GM23338 (cell line): Measurements from ENCODE around the gene HCN2. TPM values are rescaled to one million over a fixed set of nuclear protein-coding genes. Genes with fewer than 3 reads are reported as not detected.

Experiments used
- ATAC-seq: fragments of 200-7000 bp; cut with Tn5 transposase; 3 replicates; pipeline ENCODE4 v1.9.1; 2020
- DNase-seq: peaks from one replicate; pipeline ENCODE4 v3.0.0-alpha.2; 2015; ENCODE audit warnings: low spot score
- H2AFZ ChIP-seq: fragments of 200-600 bp; sonication (generic); 2 replicates; pipeline ENCODE4 v1.8.0; 2016; ENCODE audit warnings: antibody characterized with exemption, mild to moderate bottlenecking, moderate library complexity
- H3F3A ChIP-seq: fragments of 200-600 bp; sonication (generic); replicated peaks from 2 replicates; pipeline ENCODE4 v1.8.0; 2017; ENCODE audit warnings: antibody characterized with exemption, mixed run types, low read depth
- H3K27ac ChIP-seq: fragments of 200-600 bp; sonication (generic); 2 replicates; pipeline ENCODE4 v1.6.1; 2016; ENCODE audit warnings: low read depth
- H3K27me3 ChIP-seq: fragments of 200-600 bp; sonication (generic); 2 replicates; pipeline ENCODE4 v1.8.0; 2016; ENCODE audit warnings: mild to moderate bottlenecking, mixed run types, moderate library complexity; ENCODE audit not compliant: insufficient read depth
- H3K36me3 ChIP-seq: fragments of 200-600 bp; sonication (generic); 2 replicates; pipeline ENCODE4 v1.8.0; 2016; ENCODE audit warnings: mild to moderate bottlenecking; ENCODE audit not compliant: insufficient read depth
- H3K4me1 ChIP-seq: fragments of 200-600 bp; sonication (generic); 2 replicates; pipeline ENCODE4 v1.8.0; 2016; ENCODE audit warnings: mild to moderate bottlenecking, moderate library complexity; ENCODE audit not compliant: insufficient read depth
- H3K4me2 ChIP-seq: fragments of 200-600 bp; sonication (generic); 2 replicates; pipeline ENCODE4 v1.7.1; 2017; ENCODE audit warnings: mixed run types
- H3K4me3 ChIP-seq: fragments of 200-600 bp; sonication (generic); 2 replicates; pipeline ENCODE4 v1.6.1; 2016; ENCODE audit warnings: mixed run types
- H3K79me2 ChIP-seq: fragments of 200-600 bp; sonication (generic); replicated peaks from 2 replicates; pipeline ENCODE4 v1.8.0; 2017; ENCODE audit warnings: mild to moderate bottlenecking; ENCODE audit not compliant: insufficient read depth
- H3K9me2 ChIP-seq: fragments of 200-600 bp; sonication (generic); 2 replicates; pipeline ENCODE4 v1.8.0; 2017; ENCODE audit not compliant: insufficient read depth
- H4K20me1 ChIP-seq: fragments of 200-600 bp; sonication (generic); replicated peaks from 2 replicates; pipeline ENCODE4 v1.8.0; 2017; ENCODE audit warnings: mild to moderate bottlenecking; ENCODE audit not compliant: insufficient read depth
- H3K27ac Mint-ChIP-seq: 2 replicates; pipeline ENCODE4 v1.8.0; 2020; ENCODE audit warnings: inconsistent platforms, mild to moderate bottlenecking, moderate library complexity, mixed read lengths
- H3K27me3 Mint-ChIP-seq: 3 replicates; pipeline ENCODE4 v1.8.0; 2022; ENCODE audit warnings: low read depth, mild to moderate bottlenecking, moderate library complexity, mixed read lengths, inconsistent platforms; ENCODE audit not compliant: insufficient read depth, poor library complexity
- H3K36me3 Mint-ChIP-seq: 3 replicates; pipeline ENCODE4 v1.8.0; 2021; ENCODE audit warnings: low read depth, mild to moderate bottlenecking, inconsistent platforms, moderate library complexity, mixed read lengths
- H3K4me1 Mint-ChIP-seq: 3 replicates; pipeline ENCODE4 v1.8.0; 2020; ENCODE audit warnings: mild to moderate bottlenecking, inconsistent platforms, mixed read lengths
- H3K4me3 Mint-ChIP-seq: 3 replicates; pipeline ENCODE4 v1.8.0; 2021; ENCODE audit warnings: moderate library complexity, mild to moderate bottlenecking, inconsistent platforms, mixed read lengths
- H3K9me3 Mint-ChIP-seq: 3 replicates; pipeline ENCODE4 v1.8.0; 2020; ENCODE audit warnings: moderate library complexity, mild to moderate bottlenecking, inconsistent platforms, mixed read lengths
- CREB1 ChIP-seq: fragments of 250-450 bp; sonication (Bioruptor Pico); IDR thresholded peaks from 2 replicates; pipeline ENCODE4 v1.5.0; 2020; ENCODE audit warnings: low read depth, mild to moderate bottlenecking, moderate library complexity
- EZH2 ChIP-seq: fragments of 200-600 bp; sonication (generic); IDR thresholded peaks from one replicate; pipeline ENCODE4 v1.8.0; 2017; ENCODE audit warnings: antibody characterized with exemption, mild to moderate bottlenecking, low read depth; ENCODE audit not compliant: unreplicated experiment
- EZH2phosphoT487 ChIP-seq: fragments of 200-600 bp; sonication (generic); IDR thresholded peaks from one replicate; pipeline ENCODE4 v1.8.1; 2018; ENCODE audit warnings: antibody characterized with exemption; ENCODE audit not compliant: unreplicated experiment
- JUNB ChIP-seq: IDR thresholded peaks from one replicate; pipeline ENCODE4 v1.6.1; 2016; ENCODE audit warnings: antibody characterized with exemption; ENCODE audit not compliant: unreplicated experiment
- NANOG ChIP-seq: IDR thresholded peaks from 2 replicates; pipeline ENCODE4 v1.6.1; 2016; ENCODE audit warnings: antibody characterized with exemption, borderline replicate concordance
- POLR2AphosphoS5 ChIP-seq: IDR thresholded peaks from 2 replicates; pipeline ENCODE4 v1.6.1; 2016; ENCODE audit warnings: antibody characterized with exemption, low read depth
- STAT1 ChIP-seq: IDR thresholded peaks from one replicate; pipeline ENCODE4 v1.6.1; 2016; ENCODE audit warnings: antibody characterized with exemption; ENCODE audit not compliant: unreplicated experiment
- ZNF114 ChIP-seq: fragments of 250-450 bp; sonication (Bioruptor Pico); IDR thresholded peaks from 2 replicates; pipeline ENCODE4 v1.5.0; 2020; ENCODE audit warnings: mild to moderate bottlenecking, moderate library complexity
- ZNF331 ChIP-seq: fragments of 250-450 bp; sonication (Bioruptor Pico); IDR thresholded peaks from 2 replicates; pipeline ENCODE4 v1.5.0; 2020; ENCODE audit warnings: low read depth, mild to moderate bottlenecking, moderate library complexity
- polyA plus RNA-seq: library from polyadenylated mRNA; unstranded; fragments of >200 nt; fragmentation: Nextera tagmentation; extraction: Ambion mirVana; gene quantifications from 2 replicates; pipeline ENCODE4 v1.2.1, GENCODE V29; 2016
- total RNA-seq: library from RNA; depleted of rRNA; stranded (reverse); fragments of >200 nt; shearing (Covaris generic); gene quantifications from 2 replicates; pipeline ENCODE4 v1.2.3, GENCODE V29; 2014
- TF ChIP-seq, protein P1 (sequence below): IDR thresholded peaks from one replicate; pipeline ENCODE4 v1.6.1; 2018; ENCODE audit warnings: antibody characterized with exemption; ENCODE audit not compliant: unreplicated experiment
- TF ChIP-seq, protein P2 (sequence below), 2 experiments: fragments of 200-600 bp in 1 of 2; sonication (generic) in 1 of 2; conservative IDR thresholded peaks; 2 replicates each; pipeline versions ENCODE4 v1.5.1 to v1.6.1; 2016 to 2017; ENCODE audit warnings: antibody characterized with exemption in 2 of 2, low read depth in 2 of 2, mild to moderate bottlenecking in 2 of 2, moderate library complexity in 1 of 2
- TF ChIP-seq, protein P3 (sequence below): fragments of 250-450 bp; sonication (Bioruptor Pico); IDR thresholded peaks from 2 replicates; pipeline ENCODE4 v1.5.0; 2020; ENCODE audit warnings: mild to moderate bottlenecking, moderate library complexity
- TF ChIP-seq, protein P4 (sequence below): IDR thresholded peaks from 2 replicates; pipeline ENCODE4 v1.6.1; 2016; ENCODE audit warnings: antibody characterized with exemption

Gene HCN2
- total and polyA plus RNA-seq, 2 experiments from 2014 or later, result 0.06 to 2.9 TPM

DNA sequence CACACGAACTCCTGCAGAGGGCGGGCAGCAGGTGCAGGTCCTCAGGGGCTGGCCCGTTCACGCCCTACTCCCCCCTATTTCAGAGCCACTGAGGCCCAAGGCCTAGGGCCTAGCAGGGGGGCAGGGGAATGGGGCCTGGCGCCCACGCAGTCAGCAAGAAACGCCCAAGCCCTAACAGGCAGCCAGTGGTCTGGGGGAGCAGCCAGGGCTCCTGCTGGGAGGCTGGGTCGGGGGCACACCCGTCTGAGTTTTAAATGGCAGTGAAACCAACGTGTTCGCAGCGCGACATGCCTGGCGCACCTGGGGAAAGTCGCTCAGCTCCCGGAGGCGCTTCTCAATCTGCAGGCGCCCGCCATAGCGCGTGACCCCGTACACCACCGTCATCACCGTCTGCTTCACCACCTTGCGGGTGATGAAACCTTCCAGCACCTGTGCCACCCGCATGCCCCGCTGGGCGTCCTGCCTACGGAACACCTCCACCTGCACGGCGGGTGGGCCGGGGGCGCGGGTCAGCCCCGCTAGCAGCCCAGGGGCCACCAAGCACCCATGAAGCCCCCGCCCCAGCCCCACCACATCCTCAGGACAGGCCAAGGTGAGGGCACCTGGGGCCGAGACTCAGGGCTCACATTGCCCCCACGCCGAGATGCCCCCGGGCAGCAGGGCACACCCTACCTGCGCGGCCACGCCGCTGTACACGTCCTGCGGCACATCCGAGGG is 29.8 kb downstream of the HCN2 start:
- no peak overlapping the region for H2AFZ ChIP-seq
- no peaks in the 10 kb centered on the region for H3K27me3 ChIP-seq
- TF ChIP-seq NANOG, result no peak
- no peak for TF ChIP-seq JUNB
- TF ChIP-seq, protein P1, sequence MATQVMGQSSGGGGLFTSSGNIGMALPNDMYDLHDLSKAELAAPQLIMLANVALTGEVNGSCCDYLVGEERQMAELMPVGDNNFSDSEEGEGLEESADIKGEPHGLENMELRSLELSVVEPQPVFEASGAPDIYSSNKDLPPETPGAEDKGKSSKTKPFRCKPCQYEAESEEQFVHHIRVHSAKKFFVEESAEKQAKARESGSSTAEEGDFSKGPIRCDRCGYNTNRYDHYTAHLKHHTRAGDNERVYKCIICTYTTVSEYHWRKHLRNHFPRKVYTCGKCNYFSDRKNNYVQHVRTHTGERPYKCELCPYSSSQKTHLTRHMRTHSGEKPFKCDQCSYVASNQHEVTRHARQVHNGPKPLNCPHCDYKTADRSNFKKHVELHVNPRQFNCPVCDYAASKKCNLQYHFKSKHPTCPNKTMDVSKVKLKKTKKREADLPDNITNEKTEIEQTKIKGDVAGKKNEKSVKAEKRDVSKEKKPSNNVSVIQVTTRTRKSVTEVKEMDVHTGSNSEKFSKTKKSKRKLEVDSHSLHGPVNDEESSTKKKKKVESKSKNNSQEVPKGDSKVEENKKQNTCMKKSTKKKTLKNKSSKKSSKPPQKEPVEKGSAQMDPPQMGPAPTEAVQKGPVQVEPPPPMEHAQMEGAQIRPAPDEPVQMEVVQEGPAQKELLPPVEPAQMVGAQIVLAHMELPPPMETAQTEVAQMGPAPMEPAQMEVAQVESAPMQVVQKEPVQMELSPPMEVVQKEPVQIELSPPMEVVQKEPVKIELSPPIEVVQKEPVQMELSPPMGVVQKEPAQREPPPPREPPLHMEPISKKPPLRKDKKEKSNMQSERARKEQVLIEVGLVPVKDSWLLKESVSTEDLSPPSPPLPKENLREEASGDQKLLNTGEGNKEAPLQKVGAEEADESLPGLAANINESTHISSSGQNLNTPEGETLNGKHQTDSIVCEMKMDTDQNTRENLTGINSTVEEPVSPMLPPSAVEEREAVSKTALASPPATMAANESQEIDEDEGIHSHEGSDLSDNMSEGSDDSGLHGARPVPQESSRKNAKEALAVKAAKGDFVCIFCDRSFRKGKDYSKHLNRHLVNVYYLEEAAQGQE, result no peak
- TF ChIP-seq, protein P2, sequence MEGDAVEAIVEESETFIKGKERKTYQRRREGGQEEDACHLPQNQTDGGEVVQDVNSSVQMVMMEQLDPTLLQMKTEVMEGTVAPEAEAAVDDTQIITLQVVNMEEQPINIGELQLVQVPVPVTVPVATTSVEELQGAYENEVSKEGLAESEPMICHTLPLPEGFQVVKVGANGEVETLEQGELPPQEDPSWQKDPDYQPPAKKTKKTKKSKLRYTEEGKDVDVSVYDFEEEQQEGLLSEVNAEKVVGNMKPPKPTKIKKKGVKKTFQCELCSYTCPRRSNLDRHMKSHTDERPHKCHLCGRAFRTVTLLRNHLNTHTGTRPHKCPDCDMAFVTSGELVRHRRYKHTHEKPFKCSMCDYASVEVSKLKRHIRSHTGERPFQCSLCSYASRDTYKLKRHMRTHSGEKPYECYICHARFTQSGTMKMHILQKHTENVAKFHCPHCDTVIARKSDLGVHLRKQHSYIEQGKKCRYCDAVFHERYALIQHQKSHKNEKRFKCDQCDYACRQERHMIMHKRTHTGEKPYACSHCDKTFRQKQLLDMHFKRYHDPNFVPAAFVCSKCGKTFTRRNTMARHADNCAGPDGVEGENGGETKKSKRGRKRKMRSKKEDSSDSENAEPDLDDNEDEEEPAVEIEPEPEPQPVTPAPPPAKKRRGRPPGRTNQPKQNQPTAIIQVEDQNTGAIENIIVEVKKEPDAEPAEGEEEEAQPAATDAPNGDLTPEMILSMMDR (conservative IDR thresholded peaks at IDR 0.05; ENCODE audit: low read depth in 2 of 2), result no peak
- TF ChIP-seq ZNF114 (CRISPR knock-in tag), result no peak
- TF ChIP-seq POLR2AphosphoS5, result no peak
- no peak for TF ChIP-seq CREB1 (CRISPR knock-in tag)
- no peak for TF ChIP-seq ZNF331 (CRISPR knock-in tag)
- TF ChIP-seq, protein P3, sequence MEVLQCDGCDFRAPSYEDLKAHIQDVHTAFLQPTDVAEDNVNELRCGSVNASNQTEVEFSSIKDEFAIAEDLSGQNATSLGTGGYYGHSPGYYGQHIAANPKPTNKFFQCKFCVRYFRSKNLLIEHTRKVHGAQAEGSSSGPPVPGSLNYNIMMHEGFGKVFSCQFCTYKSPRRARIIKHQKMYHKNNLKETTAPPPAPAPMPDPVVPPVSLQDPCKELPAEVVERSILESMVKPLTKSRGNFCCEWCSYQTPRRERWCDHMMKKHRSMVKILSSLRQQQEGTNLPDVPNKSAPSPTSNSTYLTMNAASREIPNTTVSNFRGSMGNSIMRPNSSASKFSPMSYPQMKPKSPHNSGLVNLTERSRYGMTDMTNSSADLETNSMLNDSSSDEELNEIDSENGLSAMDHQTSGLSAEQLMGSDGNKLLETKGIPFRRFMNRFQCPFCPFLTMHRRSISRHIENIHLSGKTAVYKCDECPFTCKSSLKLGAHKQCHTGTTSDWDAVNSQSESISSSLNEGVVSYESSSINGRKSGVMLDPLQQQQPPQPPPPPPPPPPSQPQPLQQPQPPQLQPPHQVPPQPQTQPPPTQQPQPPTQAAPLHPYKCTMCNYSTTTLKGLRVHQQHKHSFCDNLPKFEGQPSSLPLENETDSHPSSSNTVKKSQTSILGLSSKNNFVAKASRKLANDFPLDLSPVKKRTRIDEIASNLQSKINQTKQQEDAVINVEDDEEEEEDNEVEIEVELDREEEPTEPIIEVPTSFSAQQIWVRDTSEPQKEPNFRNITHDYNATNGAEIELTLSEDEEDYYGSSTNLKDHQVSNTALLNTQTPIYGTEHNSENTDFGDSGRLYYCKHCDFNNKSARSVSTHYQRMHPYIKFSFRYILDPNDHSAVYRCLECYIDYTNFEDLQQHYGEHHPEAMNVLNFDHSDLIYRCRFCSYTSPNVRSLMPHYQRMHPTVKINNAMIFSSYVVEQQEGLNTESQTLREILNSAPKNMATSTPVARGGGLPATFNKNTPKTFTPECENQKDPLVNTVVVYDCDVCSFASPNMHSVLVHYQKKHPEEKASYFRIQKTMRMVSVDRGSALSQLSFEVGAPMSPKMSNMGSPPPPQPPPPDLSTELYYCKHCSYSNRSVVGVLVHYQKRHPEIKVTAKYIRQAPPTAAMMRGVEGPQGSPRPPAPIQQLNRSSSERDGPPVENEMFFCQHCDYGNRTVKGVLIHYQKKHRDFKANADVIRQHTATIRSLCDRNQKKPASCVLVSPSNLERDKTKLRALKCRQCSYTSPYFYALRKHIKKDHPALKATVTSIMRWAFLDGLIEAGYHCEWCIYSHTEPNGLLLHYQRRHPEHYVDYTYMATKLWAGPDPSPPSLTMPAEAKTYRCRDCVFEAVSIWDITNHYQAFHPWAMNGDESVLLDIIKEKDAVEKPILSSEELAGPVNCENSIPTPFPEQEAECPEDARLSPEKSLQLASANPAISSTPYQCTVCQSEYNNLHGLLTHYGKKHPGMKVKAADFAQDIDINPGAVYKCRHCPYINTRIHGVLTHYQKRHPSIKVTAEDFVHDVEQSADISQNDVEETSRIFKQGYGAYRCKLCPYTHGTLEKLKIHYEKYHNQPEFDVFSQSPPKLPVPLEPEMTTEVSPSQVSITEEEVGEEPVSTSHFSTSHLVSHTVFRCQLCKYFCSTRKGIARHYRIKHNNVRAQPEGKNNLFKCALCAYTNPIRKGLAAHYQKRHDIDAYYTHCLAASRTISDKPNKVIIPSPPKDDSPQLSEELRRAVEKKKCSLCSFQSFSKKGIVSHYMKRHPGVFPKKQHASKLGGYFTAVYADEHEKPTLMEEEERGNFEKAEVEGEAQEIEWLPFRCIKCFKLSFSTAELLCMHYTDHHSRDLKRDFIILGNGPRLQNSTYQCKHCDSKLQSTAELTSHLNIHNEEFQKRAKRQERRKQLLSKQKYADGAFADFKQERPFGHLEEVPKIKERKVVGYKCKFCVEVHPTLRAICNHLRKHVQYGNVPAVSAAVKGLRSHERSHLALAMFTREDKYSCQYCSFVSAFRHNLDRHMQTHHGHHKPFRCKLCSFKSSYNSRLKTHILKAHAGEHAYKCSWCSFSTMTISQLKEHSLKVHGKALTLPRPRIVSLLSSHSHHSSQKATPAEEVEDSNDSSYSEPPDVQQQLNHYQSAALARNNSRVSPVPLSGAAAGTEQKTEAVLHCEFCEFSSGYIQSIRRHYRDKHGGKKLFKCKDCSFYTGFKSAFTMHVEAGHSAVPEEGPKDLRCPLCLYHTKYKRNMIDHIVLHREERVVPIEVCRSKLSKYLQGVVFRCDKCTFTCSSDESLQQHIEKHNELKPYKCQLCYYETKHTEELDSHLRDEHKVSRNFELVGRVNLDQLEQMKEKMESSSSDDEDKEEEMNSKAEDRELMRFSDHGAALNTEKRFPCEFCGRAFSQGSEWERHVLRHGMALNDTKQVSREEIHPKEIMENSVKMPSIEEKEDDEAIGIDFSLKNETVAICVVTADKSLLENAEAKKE, result no peak
- no peak for TF ChIP-seq STAT1
- no peak for TF ChIP-seq EZH2phosphoT487
- TF ChIP-seq, protein P4, sequence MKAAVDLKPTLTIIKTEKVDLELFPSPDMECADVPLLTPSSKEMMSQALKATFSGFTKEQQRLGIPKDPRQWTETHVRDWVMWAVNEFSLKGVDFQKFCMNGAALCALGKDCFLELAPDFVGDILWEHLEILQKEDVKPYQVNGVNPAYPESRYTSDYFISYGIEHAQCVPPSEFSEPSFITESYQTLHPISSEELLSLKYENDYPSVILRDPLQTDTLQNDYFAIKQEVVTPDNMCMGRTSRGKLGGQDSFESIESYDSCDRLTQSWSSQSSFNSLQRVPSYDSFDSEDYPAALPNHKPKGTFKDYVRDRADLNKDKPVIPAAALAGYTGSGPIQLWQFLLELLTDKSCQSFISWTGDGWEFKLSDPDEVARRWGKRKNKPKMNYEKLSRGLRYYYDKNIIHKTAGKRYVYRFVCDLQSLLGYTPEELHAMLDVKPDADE, result no peak
- no peak for TF ChIP-seq EZH2
- H3K27ac ChIP-seq, result no peak overlapping the region
- H3K4me3 ChIP-seq, result no peak overlapping the region
- no peaks in the 10 kb centered on the region for H3K9me2 ChIP-seq
- DNase-seq (no peak), ATAC-seq (no peak)
- H3F3A ChIP-seq, result 0 out of 2 replicates have a peak, but pooled peaks cover 4% of the 10 kb centered on the region
- no peak overlapping the region for H3K27ac Mint-ChIP-seq
- peaks cover 4% of the 10 kb centered on the region; the same call in 1 of the 2 replicates for H4K20me1 ChIP-seq
- H3K27me3 Mint-ChIP-seq, result peaks cover 12% of the 10 kb centered on the region
- H3K4me1 ChIP-seq, result no peaks in the 10 kb centered on the region
- no peaks in the 10 kb centered on the region for H3K9me3 Mint-ChIP-seq
- H3K36me3 Mint-ChIP-seq, result peaks cover 44% of the 10 kb centered on the region
- H3K36me3 ChIP-seq, result no peaks in the 10 kb centered on the region
- no peak overlapping the region for H3K4me2 ChIP-seq
- H3K4me3 Mint-ChIP-seq, result no peak overlapping the region
- peaks cover 3% of the 10 kb centered on the region; the same call in 2 of the 3 replicates for H3K4me1 Mint-ChIP-seq
- no peaks in the 10 kb centered on the region for H3K79me2 ChIP-seq
